ENCODE measurements around the gene GSS. TPM values are rescaled to one million over a fixed set of nuclear protein-coding genes. Genes with fewer than 3 reads are reported as not detected.
"Not testable (repeated sequence)": the region's sequence is repeated elsewhere in the genome, so short reads cannot be mapped to it uniquely, and the experiment has no call there.

The GSS gene
- total RNA-seq, 2 experiments from 2014 or later: 84.3 to 86.0 TPM

- no peak overlapping the region for H3K4me3 Mint-ChIP-seq
- peaks cover 34% of the 10 kb centered on the region for H3K4me1 Mint-ChIP-seq (ENCODE audit: low read depth)
- intact Hi-C loops (cut with micrococcal nuclease): no loop called here
- no peaks in the 10 kb centered on the region for H3K9me3 Mint-ChIP-seq
- DNase-seq: no peak
- CTCF ChIA-PET: no interaction called here
- no peaks in the 10 kb centered on the region for H3K27me3 Mint-ChIP-seq (ENCODE audit: low read depth)
- no peak overlapping the region for H3K27ac Mint-ChIP-seq
- peaks cover 6% of the 10 kb centered on the region for H3K36me3 Mint-ChIP-seq (ENCODE audit: low read depth)
Measured at GRCh38 chr20:34895465-34895864, 60.1 kb downstream of the GSS start.

GRCh38 chr20:34894723-34895122 is 60.9 kb downstream of the GSS start:
- H3K27me3 Mint-ChIP-seq (ENCODE audit: low read depth): no peaks in the 10 kb centered on the region
- no peak overlapping the region for H3K4me3 Mint-ChIP-seq
- no peaks in the 10 kb centered on the region for H3K9me3 Mint-ChIP-seq
- DNase-seq: no peak
- CTCF ChIA-PET: no interaction called here
- H3K27ac Mint-ChIP-seq: no peak overlapping the region
- H3K36me3 Mint-ChIP-seq (ENCODE audit: low read depth): peaks cover 4% of the 10 kb centered on the region
- H3K4me1 Mint-ChIP-seq (ENCODE audit: low read depth): peaks cover 41% of the 10 kb centered on the region
- intact Hi-C loops (cut with micrococcal nuclease): loop anchor here (5.0 kb wide), 1 partner anchor 768 kb away; the partner anchor contains the start of genes CPNE1 and RBM12

GRCh38 chr20:34892671-34893070 is 62.9 kb downstream of the GSS start:
- Mint-ChIP-seq H3K4me1 (ENCODE audit: low read depth) (peaks cover 48% of the 10 kb centered on the region), H3K27me3 (ENCODE audit: low read depth) (no peaks in the 10 kb centered on the region), H3K36me3 (ENCODE audit: low read depth) (peaks cover 5% of the 10 kb centered on the region), H3K4me3 (no peak overlapping the region), H3K27ac (peak overlapping the region; percentile 87), H3K9me3 (no peaks in the 10 kb centered on the region)
- DNase-seq: no peak
- CTCF ChIA-PET: interaction anchor here (1.1 to 3.1 kb wide), 2 partner anchors 19 to 63 kb away, joined by 6 to 11 read pairs; partner anchors contain the start of genes GGT7, GSS and MYH7B
- intact Hi-C loops (cut with micrococcal nuclease): loop anchor here (5.0 kb wide), 1 partner anchor 770 kb away; the partner anchor contains the start of genes CPNE1 and RBM12

- H3K27me3 Mint-ChIP-seq (ENCODE audit: low read depth): no peaks in the 10 kb centered on the region
- intact Hi-C loops (cut with micrococcal nuclease): loop anchor here (1.0 to 5.0 kb wide), 6 partner anchors 8 to 771 kb away; partner anchors contain the start of genes ACSS2, CPNE1, GSS and MYH7B
- H3K36me3 Mint-ChIP-seq (ENCODE audit: low read depth): peaks cover 5% of the 10 kb centered on the region
- DNase-seq: peak; percentile 71
- no peaks in the 10 kb centered on the region for H3K9me3 Mint-ChIP-seq
- CTCF ChIA-PET: interaction anchor here (0.9 to 3.1 kb wide), 5 partner anchors 15 to 212 kb away, joined by 3 to 15 read pairs (median 11); partner anchors contain the start of genes ACSS2, GGT7, GSS and MYH7B
- peak overlapping the region; percentile 16 for H3K4me3 Mint-ChIP-seq
- H3K27ac Mint-ChIP-seq: peak overlapping the region; percentile 87
- H3K4me1 Mint-ChIP-seq (ENCODE audit: low read depth): peaks cover 48% of the 10 kb centered on the region
Measured at GRCh38 chr20:34891166-34892062, 64.2 kb downstream of the GSS start.

GRCh38 chr20:34888468-34888867 is 67.1 kb downstream of the GSS start:
- peaks cover 48% of the 10 kb centered on the region for H3K4me1 Mint-ChIP-seq (ENCODE audit: low read depth)
- H3K27ac Mint-ChIP-seq: peak overlapping the region; percentile 68
- intact Hi-C loops (cut with micrococcal nuclease): no loop called here
- CTCF ChIA-PET: interaction anchor here (0.6 to 3.6 kb wide), 5 partner anchors 9 to 335 kb away, joined by 3 to 18 read pairs (median 4); partner anchors contain the start of gene GGT7
- peaks cover 14% of the 10 kb centered on the region for H3K36me3 Mint-ChIP-seq (ENCODE audit: low read depth)
- H3K9me3 Mint-ChIP-seq: no peaks in the 10 kb centered on the region
- no peak overlapping the region for H3K4me3 Mint-ChIP-seq
- DNase-seq: no peak
- H3K27me3 Mint-ChIP-seq (ENCODE audit: low read depth): no peaks in the 10 kb centered on the region

GRCh38 chr20:34887023-34887422 is 68.6 kb downstream of the GSS start:
- H3K4me3 Mint-ChIP-seq: no peak overlapping the region
- CTCF ChIA-PET: interaction anchor here (3.6 kb wide), 1 partner anchor 13 kb away, joined by 18 read pairs; no protein-coding TSS in a partner anchor
- H3K4me1 Mint-ChIP-seq (ENCODE audit: low read depth): peaks cover 49% of the 10 kb centered on the region
- H3K36me3 Mint-ChIP-seq (ENCODE audit: low read depth): peaks cover 23% of the 10 kb centered on the region
- no peaks in the 10 kb centered on the region for H3K27me3 Mint-ChIP-seq (ENCODE audit: low read depth)
- DNase-seq: no peak
- H3K27ac Mint-ChIP-seq: no peak overlapping the region
- intact Hi-C loops (cut with micrococcal nuclease): no loop called here
- no peaks in the 10 kb centered on the region for H3K9me3 Mint-ChIP-seq

- no peak for DNase-seq
- H3K36me3 Mint-ChIP-seq (ENCODE audit: low read depth): peaks cover 24% of the 10 kb centered on the region
- CTCF ChIA-PET: interaction anchor here (3.6 kb wide), 1 partner anchor 12 kb away, joined by 18 read pairs; no protein-coding TSS in a partner anchor
- H3K27me3 Mint-ChIP-seq (ENCODE audit: low read depth): no peaks in the 10 kb centered on the region
- no peak overlapping the region for H3K27ac Mint-ChIP-seq
- no peaks in the 10 kb centered on the region for H3K9me3 Mint-ChIP-seq
- peaks cover 41% of the 10 kb centered on the region for H3K4me1 Mint-ChIP-seq (ENCODE audit: low read depth)
- intact Hi-C loops (cut with micrococcal nuclease): no loop called here
- no peak overlapping the region for H3K4me3 Mint-ChIP-seq
Measured at GRCh38 chr20:34886122-34886521, 69.5 kb downstream of the GSS start.

GRCh38 chr20:34884260-34884659 is 71.3 kb downstream of the GSS start:
- H3K4me3 Mint-ChIP-seq: no peak overlapping the region
- CTCF ChIA-PET: interaction anchor here (1.4 kb wide), 1 partner anchor 72 kb away, joined by 3 read pairs; the partner anchor contains the start of genes GSS and MYH7B
- no peak overlapping the region for H3K27ac Mint-ChIP-seq
- peaks cover 24% of the 10 kb centered on the region for H3K36me3 Mint-ChIP-seq (ENCODE audit: low read depth)
- no peaks in the 10 kb centered on the region for H3K9me3 Mint-ChIP-seq
- intact Hi-C loops (cut with micrococcal nuclease): no loop called here
- DNase-seq: no peak
- H3K27me3 Mint-ChIP-seq (ENCODE audit: low read depth): no peaks in the 10 kb centered on the region
- H3K4me1 Mint-ChIP-seq (ENCODE audit: low read depth): peaks cover 29% of the 10 kb centered on the region

GRCh38 chr20:34883809-34884208 is 71.8 kb downstream of the GSS start:
- Mint-ChIP-seq H3K27ac (peak overlapping the region; percentile 44), H3K4me1 (ENCODE audit: low read depth) (peaks cover 32% of the 10 kb centered on the region), H3K9me3 (no peaks in the 10 kb centered on the region), H3K4me3 (no peak overlapping the region), H3K27me3 (ENCODE audit: low read depth) (no peaks in the 10 kb centered on the region), H3K36me3 (ENCODE audit: low read depth) (peaks cover 24% of the 10 kb centered on the region)
- intact Hi-C loops (cut with micrococcal nuclease): loop anchor here (1.0 kb wide), 1 partner anchor 7 kb away; no protein-coding TSS in a partner anchor
- CTCF ChIA-PET: interaction anchor here (1.4 to 1.6 kb wide), 2 partner anchors 11 to 72 kb away, joined by 3 to 12 read pairs; partner anchors contain the start of genes GGT7, GSS and MYH7B
- DNase-seq: no peak

GRCh38 chr20:34883087-34883688 is 72.4 kb downstream of the GSS start:
- Mint-ChIP-seq H3K4me1 (ENCODE audit: low read depth) (peaks cover 31% of the 10 kb centered on the region), H3K36me3 (ENCODE audit: low read depth) (peaks cover 20% of the 10 kb centered on the region), H3K9me3 (no peaks in the 10 kb centered on the region), H3K27ac (peak overlapping the region; percentile 89), H3K4me3 (no peak overlapping the region), H3K27me3 (ENCODE audit: low read depth) (no peaks in the 10 kb centered on the region)
- CTCF ChIA-PET: interaction anchor here (0.7 to 1.6 kb wide), 3 partner anchors 10 to 73 kb away, joined by 3 to 12 read pairs (median 3); partner anchors contain the start of genes GGT7, GSS and MYH7B
- no peak for DNase-seq
- intact Hi-C loops (cut with micrococcal nuclease): loop anchor here (1.0 kb wide), 1 partner anchor 8 kb away; no protein-coding TSS in a partner anchor

GRCh38 chr20:34881689-34882088 is 73.9 kb downstream of the GSS start:
- CTCF ChIA-PET: no interaction called here
- Mint-ChIP-seq H3K36me3 (ENCODE audit: low read depth) (peaks cover 19% of the 10 kb centered on the region), H3K27ac (no peak overlapping the region), H3K9me3 (no peaks in the 10 kb centered on the region), H3K4me3 (no peak overlapping the region), H3K27me3 (ENCODE audit: low read depth) (no peaks in the 10 kb centered on the region), H3K4me1 (ENCODE audit: low read depth) (peaks cover 37% of the 10 kb centered on the region)
- no peak for DNase-seq
- intact Hi-C loops (cut with micrococcal nuclease): no loop called here

GRCh38 chr20:34880971-34881370 is 74.6 kb downstream of the GSS start:
- DNase-seq; H3K4me3 Mint-ChIP-seq; intact Hi-C loops (cut with micrococcal nuclease); H3K9me3 Mint-ChIP-seq; H3K27ac Mint-ChIP-seq; H3K27me3 Mint-ChIP-seq (ENCODE audit: low read depth): not testable (repeated sequence)
- H3K36me3 Mint-ChIP-seq (ENCODE audit: low read depth): peaks cover 19% of the 10 kb centered on the region
- peaks cover 37% of the 10 kb centered on the region for H3K4me1 Mint-ChIP-seq (ENCODE audit: low read depth)
- CTCF ChIA-PET: interaction anchor here (0.6 to 1.4 kb wide), 5 partner anchors 62 to 211 kb away, joined by 3 to 5 read pairs (median 3); no protein-coding TSS in a partner anchor
